ENCODE results near the gene PDE3A. TPM values are rescaled to one million over a fixed set of nuclear protein-coding genes. Genes with fewer than 3 reads are reported as not detected.

Gene PDE3A
- total and polyA plus RNA-seq, 2 donors from 2014 or later: 3.3 to 18.3 TPM

GRCh38 chr12:20620261-20620660 is 251.9 kb downstream of the PDE3A start:
- DNase-seq: no peak
- no peak for FAIRE-seq
- intact Hi-C loops (cut with DNase I): no loop called here

GRCh38 chr12:20624718-20625117 is 256.4 kb downstream of the PDE3A start:
- no peak for FAIRE-seq
- DNase-seq: peak in 3 of 5 donors; percentile 34 to 85 (median 75)
- intact Hi-C loops (cut with DNase I): no loop called here
- Histone ChIP-seq H3K9me3 (ENCODE audit: control insufficient read depth in 2 of 3, insufficient read depth in 1 of 3, low read length in 3 of 3) (no peaks in the 10 kb centered on the region), H3K4me1 (ENCODE audit: control insufficient read depth in 2 of 3, insufficient read depth in 2 of 3, low read depth in 1 of 3, low read length in 3 of 3) (peaks cover 0 to 19% (median 0%) of the 10 kb centered on the region in 3 donors), H3K4me3 (ENCODE audit: low read length in 3 of 3) (no peak overlapping the region), H3K27ac (ENCODE audit: low read depth in 2 of 2, low read length in 2 of 2) (no peak overlapping the region), H3K27me3 (ENCODE audit: control insufficient read depth, insufficient read depth, low read length) (no peaks in the 10 kb centered on the region), H3K36me3 (ENCODE audit: control insufficient read depth in 2 of 3, insufficient read depth in 3 of 3, low read length in 3 of 3) (no peaks in the 10 kb centered on the region), H3K9ac (ENCODE audit: low read length in 3 of 3) (no peak overlapping the region)
- peak; percentile 18 for TF ChIP-seq CTCF (IDR thresholded peaks at IDR 0.05; ENCODE audit: borderline replicate concordance, extremely low read depth, insufficient read depth)

More at GRCh38 chr12:20620261-20620660, 251.9 kb downstream of the PDE3A start:
- Histone ChIP-seq H3K9me3 (ENCODE audit: control insufficient read depth in 2 of 3, insufficient read depth in 1 of 3, low read length in 3 of 3) (no peaks in the 10 kb centered on the region), H3K4me3 (ENCODE audit: low read length in 3 of 3) (no peak overlapping the region), H3K9ac (ENCODE audit: low read length in 3 of 3) (no peak overlapping the region), H3K27ac (ENCODE audit: low read depth in 2 of 2, low read length in 2 of 2) (no peak overlapping the region), H3K4me1 (ENCODE audit: control insufficient read depth in 2 of 3, insufficient read depth in 2 of 3, low read depth in 1 of 3, low read length in 3 of 3) (no peaks in the 10 kb centered on the region), H3K27me3 (ENCODE audit: control insufficient read depth, insufficient read depth, low read length) (no peaks in the 10 kb centered on the region), H3K36me3 (ENCODE audit: control insufficient read depth in 2 of 3, insufficient read depth in 3 of 3, low read length in 3 of 3) (no peaks in the 10 kb centered on the region)
- TF ChIP-seq CTCF (IDR thresholded peaks at IDR 0.05; ENCODE audit: borderline replicate concordance, extremely low read depth, insufficient read depth): no peak

- FAIRE-seq (no peak), DNase-seq (no peak)
- Histone ChIP-seq H3K9me3 (ENCODE audit: control insufficient read depth in 2 of 3, insufficient read depth in 1 of 3, low read length in 3 of 3) (no peaks in the 10 kb centered on the region), H3K27ac (ENCODE audit: low read depth in 2 of 2, low read length in 2 of 2) (no peak overlapping the region), H3K36me3 (ENCODE audit: control insufficient read depth in 2 of 3, insufficient read depth in 3 of 3, low read length in 3 of 3) (no peaks in the 10 kb centered on the region), H3K4me3 (ENCODE audit: low read length in 3 of 3) (no peak overlapping the region), H3K4me1 (ENCODE audit: control insufficient read depth in 2 of 3, insufficient read depth in 2 of 3, low read depth in 1 of 3, low read length in 3 of 3) (peaks cover 0 to 24% (median 0%) of the 10 kb centered on the region in 3 donors), H3K27me3 (ENCODE audit: control insufficient read depth, insufficient read depth, low read length) (no peaks in the 10 kb centered on the region), H3K9ac (ENCODE audit: low read length in 3 of 3) (no peak overlapping the region)
- TF ChIP-seq CTCF (IDR thresholded peaks at IDR 0.05; ENCODE audit: borderline replicate concordance, extremely low read depth, insufficient read depth): no peak
- intact Hi-C loops (cut with DNase I): no loop called here
These were observed 257.2 kb downstream of the PDE3A start for GRCh38 chr12:20625531-20625930.

GRCh38 chr12:20627001-20627588 is 258.8 kb downstream of the PDE3A start:
- Histone ChIP-seq H3K27ac (ENCODE audit: low read depth in 2 of 2, low read length in 2 of 2) (no peak overlapping the region), H3K9ac (ENCODE audit: low read length in 3 of 3) (no peak overlapping the region), H3K4me3 (ENCODE audit: low read length in 3 of 3) (no peak overlapping the region), H3K9me3 (ENCODE audit: control insufficient read depth in 2 of 3, insufficient read depth in 1 of 3, low read length in 3 of 3) (no peaks in the 10 kb centered on the region), H3K27me3 (ENCODE audit: control insufficient read depth, insufficient read depth, low read length) (no peaks in the 10 kb centered on the region), H3K36me3 (ENCODE audit: control insufficient read depth in 2 of 3, insufficient read depth in 3 of 3, low read length in 3 of 3) (no peaks in the 10 kb centered on the region), H3K4me1 (ENCODE audit: control insufficient read depth in 2 of 3, insufficient read depth in 2 of 3, low read depth in 1 of 3, low read length in 3 of 3) (peaks cover 0 to 24% (median 0%) of the 10 kb centered on the region in 3 donors)
- no peak for DNase-seq
- no peak for TF ChIP-seq CTCF (IDR thresholded peaks at IDR 0.05; ENCODE audit: borderline replicate concordance, extremely low read depth, insufficient read depth)
- FAIRE-seq: no peak
- intact Hi-C loops (cut with DNase I): no loop called here

Measured in kidney (tissue), 14 donors.